HEK293T (cell line): ENCODE measurements around the gene SLC23A1.

Experiments used
- ARNT ChIP-seq: fragments of 450-650 bp; IDR thresholded peaks from 2 replicates; pipeline ENCODE4 v1.6.1; 2017; ENCODE audit warnings: mild to moderate bottlenecking
- BHLHE40 ChIP-seq: fragments of 450-650 bp; IDR thresholded peaks from 2 replicates; pipeline ENCODE4 v1.6.1; 2016; ENCODE audit warnings: mild to moderate bottlenecking, moderate library complexity, borderline replicate concordance
- ELF4 ChIP-seq: fragments of 450-650 bp; IDR thresholded peaks from 2 replicates; pipeline ENCODE4 v1.6.1; 2017; ENCODE audit warnings: antibody characterized with exemption
- FOXK2 ChIP-seq: fragments of 450-650 bp; IDR thresholded peaks from 2 replicates; pipeline ENCODE4 v1.6.1; 2016; ENCODE audit warnings: mild to moderate bottlenecking
- FOXM1 ChIP-seq: fragments of 450-650 bp; IDR thresholded peaks from 2 replicates; pipeline ENCODE4 v1.6.1; 2017; ENCODE audit warnings: mild to moderate bottlenecking, borderline replicate concordance
- HDGF ChIP-seq: fragments of 450-650 bp; IDR thresholded peaks from 2 replicates; pipeline ENCODE4 v1.6.1; 2017; ENCODE audit warnings: antibody characterized with exemption, borderline replicate concordance
- L3MBTL2 ChIP-seq: fragments of 450-650 bp; conservative IDR thresholded peaks from 2 replicates; pipeline ENCODE4 v1.6.1; 2016; ENCODE audit warnings: mild to moderate bottlenecking
- NFRKB ChIP-seq: fragments of 450-650 bp; IDR thresholded peaks from 2 replicates; pipeline ENCODE4 v1.6.1; 2016; ENCODE audit warnings: mild to moderate bottlenecking, moderate library complexity
- PKNOX1 ChIP-seq: fragments of 450-650 bp; IDR thresholded peaks from 2 replicates; pipeline ENCODE4 v1.6.1; 2016
- SP1 ChIP-seq: fragments of 450-650 bp; IDR thresholded peaks from 2 replicates; pipeline ENCODE4 v1.6.1; 2017
- SUZ12 ChIP-seq: fragments of 450-650 bp; IDR thresholded peaks from 2 replicates; pipeline ENCODE4 v1.6.1; 2016; ENCODE audit warnings: mild to moderate bottlenecking
- TARDBP ChIP-seq: fragments of 450-650 bp; IDR thresholded peaks from 2 replicates; pipeline ENCODE4 v1.6.1; 2016
- ZNF384 ChIP-seq: fragments of 450-650 bp; IDR thresholded peaks from 2 replicates; pipeline ENCODE4 v1.6.1; 2016

- TF ChIP-seq PKNOX1 (no peak), FOXM1 (no peak), SP1 (no peak), ELF4 (no peak), FOXK2 (no peak), SUZ12 (no peak), HDGF (no peak), TARDBP (no peak), ARNT (no peak), NFRKB (no peak), ZNF384 (no peak), L3MBTL2 (no peak), BHLHE40 (no peak)
These were observed 39.3 kb upstream of the SLC23A1 start for GRCh38 chr5:139422307-139422893.
